Measurements from ENCODE around the gene DOK4.

DOK4 gene

DNA sequence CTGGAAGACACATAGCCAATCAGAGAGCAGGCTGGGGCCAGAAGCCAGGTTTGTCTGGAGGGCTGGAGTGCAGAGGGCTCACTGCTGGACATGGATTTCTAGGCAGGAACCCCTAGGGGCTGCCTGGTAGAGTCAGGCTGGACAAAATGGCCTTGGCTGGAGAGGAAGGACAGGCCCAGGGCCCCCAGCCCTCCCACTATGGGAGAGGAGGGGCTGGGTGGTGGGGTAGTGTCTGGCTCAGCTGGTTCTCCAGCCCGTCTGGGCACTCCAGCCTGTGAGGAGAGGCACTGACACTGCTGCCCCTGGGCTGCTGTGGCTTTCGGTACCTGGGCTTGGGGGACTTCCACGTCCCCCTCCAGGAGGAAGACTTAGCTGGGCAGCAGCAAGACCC lies 21.7 kb upstream of the DOK4 start:
- FAIRE-seq (no peak), DNase-seq (ENCODE audit: insufficient read length, low spot score) (no peak)
- TF ChIP-seq, protein P1, sequence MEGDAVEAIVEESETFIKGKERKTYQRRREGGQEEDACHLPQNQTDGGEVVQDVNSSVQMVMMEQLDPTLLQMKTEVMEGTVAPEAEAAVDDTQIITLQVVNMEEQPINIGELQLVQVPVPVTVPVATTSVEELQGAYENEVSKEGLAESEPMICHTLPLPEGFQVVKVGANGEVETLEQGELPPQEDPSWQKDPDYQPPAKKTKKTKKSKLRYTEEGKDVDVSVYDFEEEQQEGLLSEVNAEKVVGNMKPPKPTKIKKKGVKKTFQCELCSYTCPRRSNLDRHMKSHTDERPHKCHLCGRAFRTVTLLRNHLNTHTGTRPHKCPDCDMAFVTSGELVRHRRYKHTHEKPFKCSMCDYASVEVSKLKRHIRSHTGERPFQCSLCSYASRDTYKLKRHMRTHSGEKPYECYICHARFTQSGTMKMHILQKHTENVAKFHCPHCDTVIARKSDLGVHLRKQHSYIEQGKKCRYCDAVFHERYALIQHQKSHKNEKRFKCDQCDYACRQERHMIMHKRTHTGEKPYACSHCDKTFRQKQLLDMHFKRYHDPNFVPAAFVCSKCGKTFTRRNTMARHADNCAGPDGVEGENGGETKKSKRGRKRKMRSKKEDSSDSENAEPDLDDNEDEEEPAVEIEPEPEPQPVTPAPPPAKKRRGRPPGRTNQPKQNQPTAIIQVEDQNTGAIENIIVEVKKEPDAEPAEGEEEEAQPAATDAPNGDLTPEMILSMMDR (IDR thresholded peaks at IDR 0.05; ENCODE audit: insufficient read depth, missing control alignments) = no peak

GRCh38 chr16:57507136-57508034 lies 21.1 kb upstream of the DOK4 start:
- FAIRE-seq = no peak
- DNase-seq (ENCODE audit: insufficient read length, low spot score) = no peak
- TF ChIP-seq, protein P1 (IDR thresholded peaks at IDR 0.05; ENCODE audit: insufficient read depth, missing control alignments) = no peak

DNA sequence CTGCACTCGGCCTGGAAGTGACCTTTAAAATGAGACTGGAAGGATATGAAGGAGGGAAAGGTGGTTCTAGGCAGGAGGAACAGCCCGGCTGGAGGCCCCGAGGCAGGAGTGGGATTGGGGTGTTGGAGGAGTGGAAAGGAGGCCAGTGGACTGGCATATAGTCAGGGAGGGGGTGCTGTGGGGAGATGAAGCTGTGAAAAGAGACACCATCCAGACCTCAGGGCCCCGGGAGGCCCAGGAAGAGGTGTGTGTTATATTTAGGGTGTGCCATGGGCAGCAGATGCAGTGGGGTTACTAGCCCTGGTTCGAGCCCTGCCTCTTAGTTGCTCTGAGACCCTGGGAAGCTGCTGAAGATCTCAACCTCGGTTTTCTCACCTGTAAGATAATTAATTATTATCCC lies 18.9 kb upstream of the DOK4 start:
- no peak for FAIRE-seq
- DNase-seq (ENCODE audit: insufficient read length, low spot score) = no peak

GRCh38 chr16:57504491-57504890 lies 18.2 kb upstream of the DOK4 start:
- no peak for FAIRE-seq
- DNase-seq (ENCODE audit: insufficient read length, low spot score) = no peak
- TF ChIP-seq, protein P1 (IDR thresholded peaks at IDR 0.05; ENCODE audit: insufficient read depth, missing control alignments) = no peak

More for the DNA sequence above, 18.9 kb upstream of the DOK4 start:
- TF ChIP-seq, protein P1 (IDR thresholded peaks at IDR 0.05; ENCODE audit: insufficient read depth, missing control alignments) = no peak

GRCh38 chr16:57504001-57504400 lies 17.7 kb upstream of the DOK4 start:
- TF ChIP-seq, protein P1 (IDR thresholded peaks at IDR 0.05; ENCODE audit: insufficient read depth, missing control alignments) = no peak
- FAIRE-seq = no peak
- no peak for DNase-seq (ENCODE audit: insufficient read length, low spot score)

DNA sequence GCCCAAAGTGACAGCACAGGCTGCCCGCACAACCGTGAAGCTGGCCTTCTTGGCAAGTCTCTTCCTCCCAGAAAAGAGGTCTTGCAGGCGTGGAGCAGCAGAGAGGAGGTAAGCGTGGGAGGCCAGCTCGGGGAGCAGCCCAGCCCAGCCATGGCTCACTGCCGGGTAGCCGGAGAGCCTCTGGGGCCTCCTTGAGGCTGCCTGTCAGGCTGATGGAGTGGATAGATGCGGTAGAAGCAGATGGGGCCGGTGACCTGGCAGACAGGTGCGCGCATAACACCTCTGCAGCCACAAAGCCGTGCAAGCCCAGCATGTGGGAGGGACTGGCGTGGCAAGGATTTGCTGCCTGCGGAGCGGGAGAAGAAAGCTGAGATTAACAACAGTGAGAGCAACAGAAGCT lies 17.1 kb upstream of the DOK4 start:
- DNase-seq (ENCODE audit: insufficient read length, low spot score) (no peak), FAIRE-seq (no peak)
- TF ChIP-seq, protein P1 (IDR thresholded peaks at IDR 0.05; ENCODE audit: insufficient read depth, missing control alignments) = no peak

Measured in D721Med (cell line).